HepG2 (cell line): Measurements from ENCODE around the gene ALDH3A2. TPM values are rescaled to one million over a fixed set of nuclear protein-coding genes. Genes with fewer than 3 reads are reported as not detected.

Experiments used
- ATAC-seq: fragments of 200-7000 bp; cut with Tn5 transposase; 3 replicates; pipeline ENCODE4 v1.9.1; 2020; ENCODE audit warnings: mild to moderate bottlenecking, moderate library complexity
- BruUV-seq: library from RNA; stranded (reverse); fragments of 400-500 nt; replicated peaks from 2 replicates; lab custom pipeline; 2021; lab: Mats Ljungman, UMichigan
- CTCF ChIA-PET: fragments of 300-600 bp; formaldehyde crosslinking; extraction: SDS; loops from one replicate; lab custom pipeline; 2021; ENCODE audit warnings: low total read pairs, inconsistent platforms, low intra/inter-chr PET ratio; lab: Yijun Ruan, JAX
- POLR2A ChIA-PET: fragments of 350-600 bp; sonication (Branson Sonifier 250); formaldehyde crosslinking; loops from one replicate; lab custom pipeline; 2020; ENCODE audit warnings: antibody characterized with exemption, inconsistent platforms; lab: Yijun Ruan, JAX
- DNase-seq: peaks from one replicate; pipeline ENCODE4 v3.0.0-alpha.2; 2015; ENCODE audit warnings: low spot score
- FAIRE-seq: peaks from 3 replicates; lab custom pipeline; 2011; peaks lifted over from hg19 to GRCh38; lab: Jason Lieb, UNC
- H2AFZ ChIP-seq: one replicate; pipeline ENCODE4 v1.6.1; 2011; ENCODE audit warnings: low read length, inconsistent platforms
- H3K27ac ChIP-seq: fragments of 300-600 bp; 3 replicates; pipeline ENCODE4 v1.8.0; 2011; ENCODE audit warnings: mixed run types, mild to moderate bottlenecking, mixed read lengths, low read length, inconsistent platforms; ENCODE audit not compliant: insufficient read depth; ENCODE audit errors: extremely low read length
- H3K27me3 ChIP-seq, 2 experiments: fragments of 200-600 bp in 1 of 2; 2 replicates in 1 of 2; 3 replicates in 1 of 2; pipeline versions ENCODE4 v1.6.0 to v1.8.0; 2011; ENCODE audit warnings: low read length in 2 of 2, mild to moderate bottlenecking in 2 of 2, moderate library complexity in 2 of 2, inconsistent platforms in 1 of 2; ENCODE audit not compliant: insufficient read depth in 2 of 2, control insufficient read depth in 1 of 2
- H3K36me3 ChIP-seq, 2 experiments: fragments of 200-600 bp in 1 of 2; replicated peaks in 1 of 2; 2 replicates in 1 of 2; 3 replicates in 1 of 2; pipeline versions ENCODE4 v1.5.1 to v1.8.0; 2011; ENCODE audit warnings: low read length in 2 of 2, inconsistent platforms in 1 of 2; ENCODE audit not compliant: insufficient read depth in 2 of 2, control insufficient read depth in 1 of 2
- H3K4me1 ChIP-seq: 2 replicates; pipeline ENCODE4 v1.5.1; 2012; ENCODE audit warnings: low read length, inconsistent platforms; ENCODE audit not compliant: insufficient read depth
- H3K4me2 ChIP-seq: 2 replicates; pipeline ENCODE4 v1.6.0; 2011; ENCODE audit warnings: low read depth, low read length, inconsistent platforms
- H3K4me3 ChIP-seq, 3 experiments: fragments of 200-600 bp in 1 of 3; sonication (generic), shearing (Covaris generic) in 1 of 3; replicated peaks in 1 of 3; 2 replicates each; pipeline ENCODE4 v1.5.1; 2011 to 2016; ENCODE audit warnings: low read length in 3 of 3, inconsistent platforms in 2 of 3, low read depth in 2 of 3, mild to moderate bottlenecking in 2 of 3, control low read depth in 1 of 3, mixed read lengths in 1 of 3; ENCODE audit not compliant: insufficient read depth in 1 of 3
- H3K79me2 ChIP-seq: one replicate; pipeline ENCODE4 v1.6.1; 2011; ENCODE audit warnings: low read length, inconsistent platforms; ENCODE audit not compliant: insufficient read depth
- H3K9ac ChIP-seq: 2 replicates; pipeline ENCODE4 v1.6.0; 2011; ENCODE audit warnings: mild to moderate bottlenecking, low read depth, low read length, inconsistent platforms; ENCODE audit not compliant: insufficient read depth
- H3K9me3 ChIP-seq: 2 replicates; pipeline ENCODE4 v1.5.1; 2012; ENCODE audit warnings: mild to moderate bottlenecking, low read length
- H4K20me1 ChIP-seq: 2 replicates; pipeline ENCODE4 v1.6.0; 2011; ENCODE audit warnings: inconsistent platforms, mild to moderate bottlenecking, low read length, moderate library complexity; ENCODE audit not compliant: insufficient read depth
- HOXA5 ChIP-seq: sonication (generic); formaldehyde crosslinking; IDR thresholded peaks from 2 replicates; pipeline ENCODE4 v1.4.0; 2020; ENCODE audit warnings: missing genetic modification reagents
- MAFF ChIP-seq: IDR thresholded peaks from 2 replicates; pipeline ENCODE4 v1.6.1; 2011; ENCODE audit warnings: low read depth, low read length, improper control_type of control experiment
- PHF8 ChIP-seq: sonication (generic); formaldehyde crosslinking; IDR thresholded peaks from 2 replicates; pipeline ENCODE4 v1.5.0; 2020; ENCODE audit warnings: missing genetic modification reagents
- RFXAP ChIP-seq: sonication (generic); formaldehyde crosslinking; IDR thresholded peaks from 2 replicates; pipeline ENCODE4 v1.4.0; 2020; ENCODE audit warnings: missing genetic modification reagents, borderline replicate concordance
- ZFP1 ChIP-seq: IDR thresholded peaks from 2 replicates; pipeline ENCODE4 v1.6.1; 2016
- ZKSCAN8 ChIP-seq: IDR thresholded peaks from 2 replicates; pipeline ENCODE4 v1.6.1; 2016; ENCODE audit warnings: borderline replicate concordance, missing genetic modification reagents, missing compliant biosample characterization
- ZNF629 ChIP-seq: sonication (generic); formaldehyde crosslinking; conservative IDR thresholded peaks from 2 replicates; pipeline ENCODE4 v1.5.0; 2020; ENCODE audit warnings: missing genetic modification reagents
- ZNF646 ChIP-seq: sonication (generic); formaldehyde crosslinking; IDR thresholded peaks from 2 replicates; pipeline ENCODE4 v1.9.0; 2021; ENCODE audit warnings: mild to moderate bottlenecking, missing genetic modification reagents
- ZNF687 ChIP-seq: sonication (generic); formaldehyde crosslinking; IDR thresholded peaks from 2 replicates; pipeline ENCODE4 v1.5.1; 2020; ENCODE audit warnings: mild to moderate bottlenecking, missing genetic modification reagents, moderate library complexity
- WGBS: methylation state at CpG from one replicate; pipeline ENCODE4 v1.1.6; 2017; ENCODE audit warnings: low lambda C conversion rate; 5-methylcytosine and 5-hydroxymethylcytosine counted together
- in situ Hi-C: cut with HindIII; loops from 2 replicates; pipeline ENCODE4 v1.10.0; 2017; ENCODE audit warnings: low pct_unique_long_range_greater_than_20kb; ENCODE audit not compliant: extremely low pct_ligation_motif_present
- intact Hi-C: fragments of 100-400 bp; cut with micrococcal nuclease; formaldehyde crosslinking; loops from one replicate; pipeline ENCODE4 v1.10.0; 2022; ENCODE audit not compliant: unreplicated experiment
- polyA plus RNA-seq, 8 experiments: library from polyadenylated mRNA; depleted of rRNA in 3 of 8; stranded (reverse) in 7 of 8; unstranded in 1 of 8; fragments of >200 nt; fragmentation: Illumina TruSeq in 4 of 8; extraction: Trizol in 4 of 8; gene quantifications; 2 replicates each; pipeline versions ENCODE4 v1.2.1 to v1.2.3, GENCODE V29; 2011 to 2016; ENCODE audit warnings: low read depth in 4 of 8, missing spikeins in 1 of 8, mixed read lengths in 1 of 8; ENCODE audit not compliant: insufficient read depth in 1 of 8
- total RNA-seq, 5 experiments: library from RNA; depleted of rRNA; stranded (reverse); fragments of >200 nt; fragmentation: Illumina TruSeq; extraction: Trizol; gene quantifications; 2 replicates each; pipeline ENCODE4 v1.2.3, GENCODE V29; 2016; ENCODE audit warnings: low read depth in 1 of 5
- TF ChIP-seq, protein P1 (sequence below): sonication (generic); formaldehyde crosslinking; IDR thresholded peaks from 2 replicates; pipeline ENCODE4 v1.4.0; 2020; ENCODE audit warnings: missing genetic modification reagents

The ALDH3A2 gene
- total and polyA plus RNA-seq, 2 of the 13 experiments (the other 11 are each of a cell fraction or from before 2014, with no cell fraction given): 80.8 to 180 TPM

- DNase-seq: peak; percentile 38
- in situ Hi-C loops: loop anchor here (25.0 kb wide), 1 partner anchor 206 kb away; no protein-coding TSS in a partner anchor
- Histone ChIP-seq H3K4me2 (peak overlapping the region; percentile 49), H3K9me3 (no peaks in the 10 kb centered on the region), H3K27ac (no peak overlapping the region), H4K20me1 (no peaks in the 10 kb centered on the region), H3K36me3 (no peaks in the 10 kb centered on the region), H3K4me3 (no peak overlapping the region; a peak in 1 of 6 replicates), H3K4me1 (peaks cover 71% of the 10 kb centered on the region), H2AFZ (no peak overlapping the region), H3K9ac (no peak overlapping the region), H3K79me2 (no peaks in the 10 kb centered on the region), H3K27me3 (peaks cover 0 to 4% of the 10 kb centered on the region in 2 experiments; a peak in 2 of 5 replicates)
- ATAC-seq: peak; percentile 60
- intact Hi-C loops: loop anchor here (1.0 to 5.0 kb wide), 3 partner anchors 44 to 204 kb away; no protein-coding TSS in a partner anchor
- ChIA-PET POLR2A (interaction anchor here (1.0 to 2.6 kb wide), 10 partner anchors 9 to 187 kb away, joined by 3 to 17 read pairs (median 4); partner anchors contain the start of genes ALDH3A2 and SLC47A1), CTCF (interaction anchor here (1.3 kb wide), 1 partner anchor 205 kb away, joined by 4 read pairs; no protein-coding TSS in a partner anchor)
- 26% methylated on average over 13 of the region's 18 CpGs for WGBS
- peak; percentile 28 for FAIRE-seq
- no TSS peak for BruUV-seq
- TF ChIP-seq MAFF: peak; percentile 33; the same call in 1 of the 2 replicates
- TF ChIP-seq RFXAP (CRISPR knock-in tag): 0 out of 2 replicates have a peak, but pooled peaks have one; percentile 7
- no peak for TF ChIP-seq ZKSCAN8 (CRISPR knock-in tag)
- no peak for TF ChIP-seq PHF8 (CRISPR knock-in tag)
- no peak for TF ChIP-seq ZFP1 (CRISPR knock-in tag)
- TF ChIP-seq, protein P1, sequence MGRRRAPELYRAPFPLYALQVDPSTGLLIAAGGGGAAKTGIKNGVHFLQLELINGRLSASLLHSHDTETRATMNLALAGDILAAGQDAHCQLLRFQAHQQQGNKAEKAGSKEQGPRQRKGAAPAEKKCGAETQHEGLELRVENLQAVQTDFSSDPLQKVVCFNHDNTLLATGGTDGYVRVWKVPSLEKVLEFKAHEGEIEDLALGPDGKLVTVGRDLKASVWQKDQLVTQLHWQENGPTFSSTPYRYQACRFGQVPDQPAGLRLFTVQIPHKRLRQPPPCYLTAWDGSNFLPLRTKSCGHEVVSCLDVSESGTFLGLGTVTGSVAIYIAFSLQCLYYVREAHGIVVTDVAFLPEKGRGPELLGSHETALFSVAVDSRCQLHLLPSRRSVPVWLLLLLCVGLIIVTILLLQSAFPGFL (CRISPR knock-in tag): no peak
- no peak for TF ChIP-seq HOXA5
- peak; percentile 40; the same call in 1 of the 2 replicates for TF ChIP-seq ZNF687 (CRISPR knock-in tag)
- no peak for TF ChIP-seq ZNF629 (CRISPR knock-in tag)
- TF ChIP-seq ZNF646 (CRISPR knock-in tag): no peak
These were observed 70.2 kb downstream of the ALDH3A2 start for GRCh38 chr17:19718613-19719354.
